Superior temporal gyrus (tissue), 1 donor: ENCODE results near the gene ZSWIM4.
A peak's percentile ranks its signal among the peaks of the same experiment; 100 is the strongest.

Source experiments
- DNase-seq: peaks from one replicate; pipeline ENCODE4 v3.0.0-alpha.2; 2016; ENCODE audit errors: extremely low spot score

The ZSWIM4 gene

DNA sequence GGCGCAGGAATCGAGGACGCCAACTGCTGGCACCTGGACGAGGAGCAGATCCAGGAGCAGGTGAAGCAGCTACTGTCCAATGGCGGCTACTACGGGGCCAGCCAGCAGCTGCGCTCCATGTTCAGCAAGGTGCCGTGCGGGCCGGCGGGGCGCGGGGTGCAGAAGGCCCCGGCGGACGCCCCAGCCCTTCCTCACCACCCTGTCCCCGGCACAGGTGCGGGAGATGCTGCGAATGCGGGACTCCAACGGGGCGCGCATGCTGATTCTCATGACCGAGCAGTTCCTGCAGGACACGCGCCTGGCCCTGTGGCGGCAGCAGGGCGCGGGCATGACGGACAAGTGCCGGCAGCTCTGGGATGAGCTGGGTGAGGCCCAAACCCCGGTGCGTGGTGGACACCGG is 13.6 kb downstream of the ZSWIM4 start:
- no peak for DNase-seq

DNA sequence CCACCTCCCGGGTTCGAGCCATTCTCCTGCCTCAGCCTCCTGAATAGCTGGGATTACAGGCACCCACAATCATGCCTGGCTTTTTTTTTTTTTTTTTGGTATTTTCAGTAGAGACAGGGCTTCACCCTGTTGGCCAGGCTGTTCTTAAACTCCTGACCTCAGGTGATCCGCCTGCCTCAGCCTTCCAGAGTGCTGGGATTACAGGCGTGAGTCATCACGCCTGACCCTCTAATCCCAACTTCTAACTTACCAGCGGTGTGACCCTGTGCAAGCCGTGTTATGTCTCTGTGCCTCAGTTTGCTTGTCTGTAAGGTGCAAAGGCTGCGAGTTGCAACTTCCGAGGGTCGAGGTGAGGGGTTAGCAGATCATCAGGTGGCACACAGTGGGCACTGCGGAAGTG is 17.3 kb downstream of the ZSWIM4 start:
- DNase-seq: no peak

DNA sequence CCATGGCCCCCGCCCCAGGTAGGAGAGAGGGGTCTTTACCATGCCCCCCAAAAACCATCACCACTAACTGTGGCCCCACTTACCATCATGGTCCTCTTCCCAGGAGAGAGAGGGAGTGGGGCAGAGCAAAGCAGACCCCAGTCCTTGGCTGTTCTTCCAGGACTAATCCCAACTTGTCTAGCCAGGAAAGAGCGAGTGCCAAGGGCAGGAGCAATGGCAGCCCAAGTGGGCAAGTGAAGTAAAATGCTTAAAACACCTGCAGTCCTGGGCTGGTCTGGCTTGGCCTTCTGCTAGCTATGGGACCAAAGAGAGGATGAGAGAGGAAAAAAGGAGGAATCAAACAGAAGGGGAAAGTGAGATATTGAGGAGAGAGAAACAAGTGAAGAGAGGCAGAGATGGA is 17.9 kb downstream of the ZSWIM4 start:
- DNase-seq: no peak

DNA sequence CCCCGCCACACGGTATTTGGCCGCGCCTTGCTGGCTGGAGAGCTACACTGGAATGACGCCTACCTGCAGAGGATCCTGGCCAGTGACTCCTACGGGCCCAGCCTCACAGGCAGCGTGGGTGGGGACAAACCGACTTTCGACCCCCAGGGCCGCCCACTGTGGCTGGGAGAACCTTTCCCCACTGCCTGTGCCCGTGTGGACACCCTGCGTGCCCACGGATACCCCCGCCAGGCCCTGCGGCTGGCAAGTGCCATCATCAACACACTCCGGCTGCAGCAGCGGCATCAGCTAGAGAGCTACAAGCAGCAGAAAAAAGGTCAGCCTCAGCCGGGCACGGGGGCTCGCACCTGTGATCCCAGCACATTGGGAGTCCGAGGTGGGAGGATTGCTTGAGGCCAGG is 19.3 kb downstream of the ZSWIM4 start:
- no peak for DNase-seq

DNA sequence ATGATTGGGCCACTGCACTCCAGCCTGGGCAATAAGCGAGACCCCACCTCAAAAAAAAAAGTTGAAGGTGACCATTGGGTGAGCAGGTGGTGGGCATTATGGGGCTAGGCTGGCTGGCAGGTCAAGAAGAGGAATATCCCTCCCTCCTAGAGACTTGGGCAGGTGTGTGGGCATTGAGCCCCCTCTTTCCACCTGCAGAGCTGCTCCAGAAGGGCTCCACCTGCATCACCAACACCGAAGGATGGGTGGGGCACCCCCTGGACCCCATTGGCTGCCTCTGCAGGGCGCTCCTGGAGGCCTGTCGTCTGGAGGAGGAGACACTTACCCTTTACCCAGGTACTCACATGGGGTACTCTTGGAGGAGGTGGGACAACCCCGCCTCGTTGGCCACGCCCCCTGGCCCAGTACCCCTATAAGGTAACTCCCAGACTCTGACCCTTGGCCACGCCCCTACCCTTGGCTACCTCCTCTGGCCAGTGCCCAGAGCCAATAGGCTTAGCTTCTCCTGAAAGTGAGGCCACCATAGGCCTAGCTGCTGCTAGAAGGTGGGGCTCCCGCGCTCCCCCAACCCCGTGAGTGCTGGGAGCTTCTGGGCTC is 21.9 kb downstream of the ZSWIM4 start:
- DNase-seq: no peak

DNA sequence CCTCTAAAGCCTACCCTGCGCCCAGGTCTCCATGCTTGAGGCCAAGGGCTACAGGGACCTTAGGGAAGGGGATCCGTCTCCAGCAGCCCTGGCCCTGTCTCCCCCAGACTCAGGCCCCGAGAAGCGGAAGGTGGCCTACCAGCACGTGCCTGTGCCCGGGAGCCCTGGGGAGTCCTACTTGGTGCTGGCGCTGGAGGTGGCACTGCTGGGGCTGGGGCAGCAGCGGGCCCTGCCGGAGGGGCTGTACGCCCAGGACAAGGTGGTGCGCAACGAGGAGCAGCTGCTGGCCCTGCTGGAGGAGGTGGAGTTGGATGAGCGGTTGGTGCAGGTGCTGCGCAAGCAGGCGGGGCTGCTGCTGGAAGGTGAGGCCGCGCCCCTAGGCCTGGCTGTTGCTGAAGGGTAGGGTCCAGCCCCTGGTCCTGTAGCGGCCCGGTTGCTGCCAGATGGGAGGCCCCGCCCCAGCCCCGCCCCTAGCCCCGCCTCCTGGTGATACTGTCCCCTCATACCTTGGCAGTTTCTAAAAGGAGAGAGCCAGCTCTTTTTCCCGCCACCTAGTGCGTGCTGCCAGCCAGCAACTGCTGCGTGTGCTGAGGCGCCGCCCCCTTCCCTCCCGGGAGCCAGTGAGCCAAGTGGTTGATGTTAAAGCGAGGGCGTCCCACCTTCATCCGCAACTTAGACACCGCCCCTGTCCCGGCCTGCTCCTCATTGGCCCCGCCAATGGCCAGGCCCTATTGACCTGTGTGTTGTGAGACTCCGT is 22.6 kb downstream of the ZSWIM4 start:
- DNase-seq: no peak

DNA sequence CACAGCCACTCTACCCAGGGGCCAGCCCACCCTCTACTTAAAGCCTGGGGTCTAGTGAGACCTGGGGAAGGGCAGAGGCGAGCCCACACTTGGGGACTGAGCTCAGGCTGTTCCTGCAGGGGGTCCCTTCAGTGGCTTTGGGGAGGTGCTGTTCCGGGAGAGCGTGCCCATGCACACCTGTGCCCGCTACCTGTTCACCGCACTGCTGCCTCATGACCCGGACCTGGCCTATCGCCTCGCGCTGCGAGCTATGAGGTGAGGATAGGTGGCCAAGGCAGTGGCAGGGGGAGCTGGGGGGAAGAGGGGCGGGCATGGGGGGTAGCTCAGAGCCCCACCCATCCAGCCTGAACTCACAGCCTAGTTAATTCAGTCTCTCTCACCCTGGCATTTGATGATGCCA is 24.0 kb downstream of the ZSWIM4 start:
- DNase-seq: no peak

DNA sequence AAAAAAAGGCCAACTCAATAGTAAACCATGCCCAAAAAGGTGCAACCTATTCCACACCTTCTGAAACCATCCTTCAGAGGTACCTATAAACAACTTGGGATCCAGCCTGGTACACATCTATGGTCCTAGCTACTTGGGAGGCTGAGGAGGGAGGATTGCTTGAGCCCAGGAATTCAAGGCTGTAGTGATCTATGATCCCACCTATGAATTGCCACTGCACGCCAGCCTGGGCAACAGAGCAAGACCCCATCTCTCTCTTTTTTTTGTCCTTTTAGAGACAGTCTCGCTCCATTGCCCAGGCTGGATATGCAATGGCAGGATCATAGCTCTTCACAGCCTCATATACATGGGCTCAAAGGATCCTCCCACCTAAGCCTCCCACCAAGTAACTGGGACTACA is 26.0 kb downstream of the ZSWIM4 start:
- no peak for DNase-seq

DNA sequence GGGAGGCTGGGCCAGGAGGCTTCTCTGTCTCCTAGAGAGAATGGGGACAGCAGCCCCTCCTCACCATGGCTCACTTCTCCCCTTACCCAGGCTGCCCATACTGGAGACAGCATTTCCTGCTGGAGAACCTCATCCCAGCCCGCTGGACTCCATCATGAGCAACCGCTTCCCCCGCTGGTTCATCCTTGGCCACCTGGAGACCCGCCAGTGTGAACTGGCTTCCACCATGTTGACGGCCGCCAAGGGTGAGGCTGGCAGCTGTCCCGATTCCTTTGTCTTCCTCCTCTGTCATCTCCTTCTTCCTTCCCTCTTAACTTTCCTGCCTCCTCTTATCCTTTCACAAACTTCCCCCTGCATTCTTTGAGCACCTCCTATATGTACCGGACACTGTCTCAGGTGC is 28.0 kb downstream of the ZSWIM4 start:
- DNase-seq: no peak

DNA sequence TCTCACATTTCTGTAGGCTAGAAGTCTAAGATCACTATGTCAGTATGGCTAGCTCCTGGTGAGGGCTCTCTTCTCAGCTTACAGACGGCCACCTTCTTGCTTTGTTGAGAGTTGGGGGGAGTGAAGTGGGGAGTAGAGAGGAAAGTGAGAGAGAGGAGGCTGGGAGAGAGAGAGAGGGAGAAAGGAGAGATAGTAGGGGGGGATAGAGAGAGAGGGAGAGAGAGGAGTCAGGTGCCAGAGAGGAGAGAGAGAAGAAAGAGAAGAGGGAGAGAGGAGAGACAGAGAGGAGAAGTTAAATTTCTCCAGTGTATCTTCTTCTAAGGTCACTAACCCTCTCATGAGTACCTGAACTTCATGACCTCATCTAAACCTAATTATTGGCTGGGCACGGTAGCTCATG is 28.7 kb downstream of the ZSWIM4 start:
- no peak for DNase-seq

DNA sequence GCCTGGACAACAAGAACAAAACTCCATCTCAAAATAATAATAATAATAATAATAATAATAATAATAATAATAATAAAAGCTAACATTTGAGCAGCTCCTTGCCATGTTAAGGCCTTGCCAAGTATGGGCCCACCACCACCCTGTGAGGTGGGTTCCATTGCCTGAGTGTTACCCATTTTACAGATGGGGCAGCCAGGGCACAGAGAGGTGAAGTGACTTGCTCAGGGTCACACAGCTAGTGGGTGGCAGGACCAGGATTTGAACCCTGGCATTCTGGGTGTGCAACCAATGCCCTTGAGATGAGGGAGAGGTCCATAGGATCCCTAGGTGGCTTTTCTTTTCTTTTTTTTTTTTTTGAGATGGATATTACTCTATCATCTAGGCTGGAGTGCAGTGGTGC is 29.5 kb downstream of the ZSWIM4 start:
- no peak for DNase-seq

DNA sequence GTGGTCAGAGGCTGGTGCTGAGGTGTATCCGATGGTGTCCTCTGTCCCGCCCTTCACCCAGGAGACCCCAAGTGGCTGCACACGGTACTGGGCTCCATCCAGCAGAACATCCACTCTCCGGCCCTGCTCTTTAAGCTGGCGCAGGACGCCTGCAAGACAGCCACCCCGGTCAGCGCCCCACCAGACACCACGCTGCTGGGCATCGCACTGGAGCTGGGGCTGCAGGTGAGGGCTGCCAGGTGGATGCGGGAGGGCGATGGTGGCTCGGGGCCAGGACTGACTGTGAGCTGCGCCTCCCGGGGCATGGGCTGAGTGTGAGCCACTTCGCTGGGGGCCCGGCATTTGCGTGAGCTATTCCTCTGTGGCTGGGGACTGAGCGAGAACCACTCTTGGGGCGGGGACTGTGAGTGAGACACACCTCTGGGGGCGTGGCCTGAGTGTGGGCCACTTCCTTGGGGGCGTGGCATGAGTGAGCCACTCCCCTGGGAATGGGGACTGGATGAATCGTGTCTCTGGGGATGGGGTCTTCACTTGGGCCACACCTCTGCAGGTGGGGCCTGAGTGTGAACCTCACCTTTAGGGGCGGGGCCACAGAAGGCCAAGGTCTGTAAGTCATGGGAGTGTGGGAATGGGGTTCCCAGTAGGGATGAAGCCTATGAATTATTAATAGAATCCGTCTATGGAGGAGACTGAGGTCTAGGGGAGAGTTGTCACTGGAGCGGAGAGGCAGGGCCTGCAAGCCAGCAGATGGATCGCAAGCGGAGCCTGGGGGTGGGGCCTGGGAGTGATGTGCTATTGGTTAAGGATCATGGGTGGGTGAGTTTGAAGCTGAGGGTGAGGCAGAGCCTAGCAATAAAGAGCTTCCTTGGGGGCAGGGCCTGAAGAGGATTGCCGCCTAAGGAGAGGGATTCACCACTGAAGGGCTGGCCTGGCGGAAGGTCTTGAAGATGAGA is 30.5 kb downstream of the ZSWIM4 start:
- DNase-seq: no peak

DNA sequence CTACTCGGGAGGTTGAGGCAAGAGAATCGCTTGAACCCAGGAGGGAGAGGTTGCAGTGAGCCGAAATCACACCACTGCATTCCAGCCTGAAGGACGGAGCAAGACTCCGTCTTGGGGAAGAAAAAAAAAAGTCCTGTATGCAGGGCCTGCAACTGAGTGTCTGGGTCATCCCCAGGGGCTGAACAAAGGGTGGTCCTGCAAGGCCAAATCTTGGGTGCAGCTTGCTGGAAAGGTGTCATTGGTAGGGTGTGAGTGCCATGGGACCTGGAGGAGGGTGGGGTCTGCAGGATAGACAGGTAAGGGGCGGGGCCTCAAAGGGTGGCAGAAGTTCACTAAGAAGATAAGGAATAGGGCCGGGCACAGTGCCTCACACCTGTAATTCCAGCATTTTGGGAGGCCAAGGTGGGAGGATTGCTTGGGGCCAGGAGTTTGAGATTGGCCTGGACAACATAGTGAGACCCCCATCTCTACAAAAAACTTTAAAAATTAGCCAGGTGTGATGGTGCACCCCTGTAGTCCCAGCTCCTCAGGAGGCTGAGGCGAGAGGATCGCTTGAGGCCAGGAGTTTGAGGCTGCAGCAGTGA is 31.5 kb downstream of the ZSWIM4 start:
- no peak for DNase-seq

DNA sequence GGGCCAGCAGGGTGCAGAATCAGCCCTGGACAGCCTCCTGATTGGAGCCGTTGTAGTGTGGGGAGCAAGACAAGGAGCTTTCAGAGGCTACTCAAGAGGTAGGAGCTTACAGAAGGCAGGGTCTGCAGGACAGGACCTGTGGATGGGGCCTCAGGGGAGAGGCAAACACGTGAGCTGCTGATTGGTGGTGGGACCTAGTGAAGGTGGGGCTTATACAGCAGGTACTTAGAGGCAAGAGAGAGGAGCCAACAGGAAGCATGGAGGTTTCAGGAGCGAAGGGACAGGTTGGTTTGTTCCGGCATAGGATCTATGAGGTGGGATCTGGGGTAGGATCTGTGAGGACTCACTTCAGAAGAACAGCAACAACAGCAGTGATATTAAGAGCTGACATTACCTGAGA is 32.4 kb downstream of the ZSWIM4 start:
- no peak for DNase-seq

DNA sequence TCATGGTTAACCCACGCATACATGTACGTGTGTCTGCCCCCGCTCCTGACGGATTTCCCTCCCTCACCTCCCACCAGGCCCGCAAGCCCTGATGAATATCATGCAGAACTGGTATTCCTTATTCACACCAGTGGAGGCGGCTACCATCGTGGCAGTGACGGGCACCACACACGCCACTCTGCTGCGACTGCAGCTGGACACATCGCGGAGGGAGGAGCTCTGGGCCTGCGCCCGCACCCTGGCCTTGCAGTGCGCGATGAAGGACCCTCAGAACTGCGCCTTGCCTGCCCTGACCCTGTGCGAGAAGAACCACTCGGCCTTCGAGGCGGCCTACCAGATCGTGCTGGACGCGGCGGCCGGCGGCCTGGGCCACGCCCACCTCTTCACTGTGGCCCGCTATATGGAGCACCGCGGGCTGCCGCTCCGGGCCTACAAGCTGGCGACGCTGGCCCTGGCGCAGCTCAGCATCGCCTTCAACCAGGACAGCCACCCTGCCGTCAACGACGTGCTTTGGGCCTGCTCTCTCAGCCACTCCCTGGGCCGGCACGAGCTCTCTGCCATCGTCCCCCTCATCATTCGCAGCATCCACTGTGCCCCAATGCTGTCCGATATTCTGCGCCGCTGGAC is 35.0 kb downstream of the ZSWIM4 start:
- no peak for DNase-seq

DNA sequence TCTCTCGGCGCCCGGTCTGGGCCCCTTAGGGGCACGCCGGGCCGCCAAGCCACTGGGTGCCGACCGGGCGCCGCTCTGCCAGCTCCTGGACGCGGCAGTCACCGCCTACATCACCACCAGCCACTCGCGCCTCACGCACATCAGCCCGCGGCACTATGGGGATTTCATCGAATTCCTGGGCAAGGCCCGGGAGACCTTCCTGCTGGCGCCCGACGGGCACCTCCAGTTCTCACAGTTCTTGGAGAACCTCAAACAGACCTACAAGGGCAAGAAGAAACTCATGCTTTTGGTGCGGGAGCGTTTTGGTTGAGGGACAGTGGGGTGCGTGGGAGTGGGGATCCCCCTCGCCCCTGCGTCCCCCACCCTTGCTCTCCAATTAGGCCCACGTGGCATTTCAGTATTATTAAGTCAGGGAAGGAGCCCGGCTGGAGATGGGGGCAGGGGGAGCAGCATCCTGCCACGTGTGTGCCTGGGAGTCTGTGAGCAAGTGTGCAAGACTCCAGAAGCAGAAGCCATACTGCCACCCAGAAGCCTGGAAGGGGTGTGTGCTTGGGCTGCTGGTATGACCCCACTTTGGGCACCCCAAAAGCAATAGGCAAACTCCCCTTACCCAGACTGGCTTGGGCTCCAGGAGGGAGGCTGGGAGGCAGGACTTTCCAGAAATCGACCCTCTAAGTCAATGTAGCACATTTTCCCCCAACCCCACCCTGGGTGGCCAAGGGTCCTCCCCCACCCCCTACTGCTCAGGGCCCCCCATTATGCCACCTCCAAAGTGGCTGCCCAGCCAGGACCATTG is 35.7 kb downstream of the ZSWIM4 start:
- DNase-seq: no peak

DNA sequence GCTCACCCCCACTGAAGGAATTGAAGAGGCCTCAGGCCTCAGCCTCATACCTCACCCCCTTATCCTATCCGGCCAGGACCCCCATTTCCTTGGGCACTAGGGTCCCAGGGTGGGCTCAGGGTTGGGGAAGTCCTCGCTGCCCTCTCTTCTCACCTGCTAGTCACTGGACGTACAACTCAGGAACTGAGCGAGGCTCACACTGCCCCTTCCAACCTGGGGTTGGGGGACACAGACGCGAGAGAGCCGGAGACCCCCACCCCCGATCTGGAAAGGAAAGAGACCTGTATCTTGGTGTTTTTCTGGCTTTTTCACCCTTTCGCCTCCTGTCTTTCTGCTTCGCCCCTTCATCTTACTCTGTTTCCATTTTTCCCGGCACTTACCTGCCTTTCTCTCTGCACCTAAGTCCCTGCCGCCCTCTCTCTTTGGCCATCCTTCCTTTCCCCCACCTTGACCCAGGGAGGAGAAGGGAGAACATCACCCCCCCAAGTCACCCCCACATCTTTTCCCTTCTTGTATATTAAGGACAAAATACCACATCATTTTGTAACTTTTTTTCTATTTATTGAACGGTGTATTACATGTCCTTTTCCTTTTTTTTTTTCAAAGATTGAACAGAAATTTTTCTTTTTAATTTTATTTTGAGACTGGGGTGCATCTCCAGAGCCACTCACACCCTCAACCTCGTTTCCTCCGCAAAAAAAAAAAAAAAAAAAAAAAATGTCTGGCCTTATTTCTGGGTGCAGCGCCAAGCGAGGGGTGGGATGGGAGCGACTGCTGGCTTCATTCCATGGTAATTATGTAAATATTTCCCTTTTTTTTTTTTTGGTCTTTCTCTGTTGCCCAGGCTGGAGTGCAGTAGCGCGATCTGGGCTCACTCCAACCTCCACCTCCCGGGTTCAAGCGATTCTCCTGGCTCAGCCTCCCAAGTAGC is 36.6 kb downstream of the ZSWIM4 start:
- DNase-seq: no peak

DNA sequence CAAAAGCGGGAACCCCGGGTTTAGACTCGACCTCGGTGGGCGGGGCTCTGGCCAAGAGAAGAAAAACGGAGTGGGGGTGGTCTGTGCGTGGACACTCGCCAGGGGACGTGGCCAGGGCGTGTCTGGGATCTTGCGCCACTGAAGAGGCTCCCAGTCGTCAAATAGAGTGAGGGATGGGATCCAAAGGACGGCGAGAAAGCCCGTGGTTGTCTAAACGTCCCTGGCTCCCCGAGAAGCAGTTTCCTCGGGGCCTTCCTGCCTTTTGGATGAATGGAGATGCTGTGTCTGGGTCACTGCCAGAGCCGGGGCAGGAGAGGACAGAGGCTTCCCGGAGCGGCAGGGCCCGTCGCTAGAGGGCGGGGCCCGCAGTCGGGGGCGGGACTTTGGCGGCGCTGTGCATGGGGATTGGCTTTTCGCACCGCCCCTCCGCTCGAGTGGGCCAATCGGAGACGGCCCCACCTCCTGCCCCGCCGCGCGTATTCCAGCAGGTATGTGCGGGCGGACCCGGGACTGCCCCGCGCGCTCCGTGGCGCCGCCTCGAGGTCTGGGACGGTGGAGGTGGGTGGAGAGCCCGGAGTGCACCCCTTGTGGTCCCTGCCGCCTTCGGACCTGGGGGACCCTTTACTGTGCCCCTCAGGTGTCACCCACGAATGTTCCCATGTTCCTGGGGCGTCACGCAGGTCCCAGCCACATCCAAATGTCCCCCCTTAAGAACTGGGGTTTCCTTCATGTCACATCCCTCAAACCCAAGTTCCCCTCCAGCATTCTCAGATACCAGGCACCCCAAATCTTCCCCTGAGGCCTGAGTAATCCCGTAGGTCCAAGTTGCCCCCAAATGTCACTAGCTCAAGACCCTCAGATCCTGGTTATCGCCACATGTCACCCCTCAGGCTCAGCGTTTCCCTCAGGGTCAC is 38.3 kb downstream of the ZSWIM4 start:
- peak; percentile 85 for DNase-seq
